Measurements from ENCODE around the gene ART4.

GRCh38 chr12:14784471-14784870 lies 58.9 kb downstream of the ART4 start:
- no peak for TF ChIP-seq CTCF (IDR thresholded peaks at IDR 0.05)
- no peak for TF ChIP-seq POLR2A (IDR thresholded peaks at IDR 0.05)
